ENCODE results near the gene LARP6.
"Not testable (repeated sequence)": the region's sequence is repeated elsewhere in the genome, so short reads cannot be mapped to it uniquely, and the experiment has no call there.

LARP6 gene

GRCh38 chr15:70859322-70859908 lies 5.5 kb upstream of the LARP6 start:
- no peak for DNase-seq (ENCODE audit: low read depth in 1 of 2, low spot score in 1 of 2)

GRCh38 chr15:70858614-70859321 lies 4.8 kb upstream of the LARP6 start:
- DNase-seq (ENCODE audit: low read depth in 1 of 2, low spot score in 1 of 2) = not testable (repeated sequence)

GRCh38 chr15:70857562-70858285 lies 3.8 kb upstream of the LARP6 start:
- no peak for DNase-seq (ENCODE audit: low read depth in 1 of 2, low spot score in 1 of 2)

GRCh38 chr15:70856884-70857561 lies 3.1 kb upstream of the LARP6 start:
- DNase-seq (ENCODE audit: low read depth in 1 of 2, low spot score in 1 of 2) = no peak

- DNase-seq (ENCODE audit: low read depth in 1 of 2, low spot score in 1 of 2) = no peak
Measured at GRCh38 chr15:70856177-70856883, 2.4 kb upstream of the LARP6 start.

GRCh38 chr15:70855764-70856163 lies 1.8 kb upstream of the LARP6 start:
- no peak for DNase-seq (ENCODE audit: low read depth in 1 of 2, low spot score in 1 of 2)

- no peak for DNase-seq (ENCODE audit: low read depth in 1 of 2, low spot score in 1 of 2)
Measured at GRCh38 chr15:70854666-70854976, 664 bp upstream of the LARP6 start.

- DNase-seq (ENCODE audit: low read depth in 1 of 2, low spot score in 1 of 2) = no peak
Measured at GRCh38 chr15:70853318-70853972, 512 bp downstream of the LARP6 start.

GRCh38 chr15:70852501-70853317 lies 1.2 kb downstream of the LARP6 start:
- no peak for DNase-seq (ENCODE audit: low read depth in 1 of 2, low spot score in 1 of 2)

- DNase-seq (ENCODE audit: low read depth in 1 of 2, low spot score in 1 of 2) = no peak
Measured at GRCh38 chr15:70851889-70852288, 2.1 kb downstream of the LARP6 start.

GRCh38 chr15:70845602-70846360 lies 8.2 kb downstream of the LARP6 start:
- DNase-seq (ENCODE audit: low read depth in 1 of 2, low spot score in 1 of 2) = no peak

GRCh38 chr15:70837476-70837875 lies 16.5 kb downstream of the LARP6 start:
- DNase-seq (ENCODE audit: low read depth in 1 of 2, low spot score in 1 of 2) = no peak

GRCh38 chr15:70835841-70836240 lies 18.1 kb downstream of the LARP6 start:
- DNase-seq (ENCODE audit: low read depth in 1 of 2, low spot score in 1 of 2) = no peak

GRCh38 chr15:70835415-70835814 lies 18.5 kb downstream of the LARP6 start:
- no peak for DNase-seq (ENCODE audit: low read depth in 1 of 2, low spot score in 1 of 2)

- DNase-seq (ENCODE audit: low read depth in 1 of 2, low spot score in 1 of 2) = no peak
Measured at GRCh38 chr15:70834999-70835398, 19.0 kb downstream of the LARP6 start.

- no peak for DNase-seq (ENCODE audit: low read depth in 1 of 2, low spot score in 1 of 2)
Measured at GRCh38 chr15:70833861-70834765, 19.8 kb downstream of the LARP6 start.

- DNase-seq (ENCODE audit: low read depth in 1 of 2, low spot score in 1 of 2) = no peak
Measured at GRCh38 chr15:70833422-70833821, 20.5 kb downstream of the LARP6 start.

- no peak for DNase-seq (ENCODE audit: low read depth in 1 of 2, low spot score in 1 of 2)
Measured at GRCh38 chr15:70832176-70832575, 21.8 kb downstream of the LARP6 start.

Data from activated T-helper 1 cell treated with anti-CD3 and anti-CD28 coated beads, Interleukin-2, amount 50 U/mL, for 16 hours (primary cell).